ENCODE data around the gene WAC.

The WAC gene

DNA sequence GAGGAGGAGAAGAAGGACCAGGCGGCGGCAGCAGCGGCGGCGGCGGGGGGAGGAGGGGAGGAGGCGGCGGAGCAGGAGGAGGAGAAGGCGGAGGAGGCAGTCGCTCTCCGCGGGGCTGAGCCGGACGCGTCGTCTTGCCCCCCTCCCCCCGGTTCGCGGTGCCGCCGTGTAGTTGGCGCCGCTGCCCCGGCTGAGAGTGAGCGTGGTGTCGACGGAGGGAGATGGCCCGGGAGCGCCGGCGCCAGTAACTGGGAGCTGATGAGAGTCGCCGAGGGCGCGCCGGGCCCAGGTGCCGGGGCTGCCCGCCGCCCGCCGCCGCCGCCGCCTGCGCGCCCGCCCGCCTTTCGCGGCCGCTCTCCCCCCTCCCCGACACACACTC, 257 bp downstream of the WAC start:
- no peak for DNase-seq

- DNase-seq = no peak
Measured at GRCh38 chr10:28533571-28534304, 820 bp downstream of the WAC start.

DNA sequence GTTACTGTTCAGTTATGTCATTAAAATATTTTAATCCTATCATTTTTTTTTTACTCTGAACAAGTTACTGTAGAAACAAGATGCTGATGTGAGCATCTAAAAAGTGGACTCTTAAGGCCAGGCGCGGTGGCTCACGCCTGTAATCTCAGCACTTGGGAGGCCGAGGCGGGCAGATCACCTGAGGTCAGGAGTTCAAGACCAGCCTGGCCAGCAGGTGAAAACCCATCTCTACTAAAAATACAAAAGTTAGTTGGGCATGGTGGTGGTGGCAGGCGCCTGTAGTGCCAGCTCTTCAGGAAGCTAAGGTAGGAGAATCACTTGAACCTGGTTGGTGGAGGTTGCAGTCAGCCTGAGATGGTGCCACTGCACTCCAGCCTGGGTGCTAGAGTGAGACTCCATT, 2.9 kb downstream of the WAC start:
- no peak for DNase-seq

GRCh38 chr10:28538595-28538994, 5.7 kb downstream of the WAC start:
- DNase-seq = no peak

DNA sequence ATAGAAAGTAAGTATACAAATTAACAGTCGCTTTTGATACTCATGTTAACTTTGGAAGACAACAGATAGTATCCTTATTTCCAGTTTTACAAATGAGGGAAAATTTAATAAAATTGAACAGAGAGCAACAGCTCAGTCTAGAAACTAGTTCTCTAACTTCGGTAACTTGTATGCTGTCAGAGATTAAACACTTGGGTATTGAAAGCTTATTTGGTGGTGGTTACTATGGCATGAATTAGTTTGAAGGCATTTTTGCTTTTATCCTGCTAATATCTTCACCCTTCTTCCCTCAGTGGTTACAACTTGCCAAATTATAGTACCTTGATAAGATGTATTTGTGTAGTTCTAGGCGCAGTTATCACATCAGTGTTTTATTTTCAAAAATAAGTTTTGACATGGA, 7.2 kb downstream of the WAC start:
- DNase-seq = no peak

- no peak for DNase-seq
Measured at GRCh38 chr10:28541717-28542365, 8.9 kb downstream of the WAC start.

GRCh38 chr10:28542728-28543127, 9.8 kb downstream of the WAC start:
- DNase-seq = no peak

DNA sequence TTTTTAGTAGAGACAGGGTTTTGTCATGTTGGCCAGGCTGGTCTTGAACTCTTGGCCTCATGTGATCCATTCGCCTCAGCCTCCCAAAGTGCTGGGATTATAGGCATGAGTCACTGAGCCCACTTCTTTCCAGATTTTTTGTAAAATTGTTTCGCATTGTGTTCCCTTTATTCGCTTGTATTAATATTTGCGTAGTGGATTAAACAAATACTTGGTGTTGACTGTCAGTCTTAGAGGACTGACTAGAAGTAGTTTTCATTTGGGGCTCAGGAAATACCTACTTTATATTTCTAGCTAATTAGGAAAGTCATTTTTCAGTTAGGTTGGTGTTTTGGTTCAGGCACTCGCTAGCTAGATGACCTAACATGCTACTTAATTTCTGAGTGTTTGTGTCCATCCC, 11.1 kb downstream of the WAC start:
- no peak for DNase-seq

- DNase-seq = no peak
Measured at GRCh38 chr10:28545967-28546644, 13.2 kb downstream of the WAC start.

DNA sequence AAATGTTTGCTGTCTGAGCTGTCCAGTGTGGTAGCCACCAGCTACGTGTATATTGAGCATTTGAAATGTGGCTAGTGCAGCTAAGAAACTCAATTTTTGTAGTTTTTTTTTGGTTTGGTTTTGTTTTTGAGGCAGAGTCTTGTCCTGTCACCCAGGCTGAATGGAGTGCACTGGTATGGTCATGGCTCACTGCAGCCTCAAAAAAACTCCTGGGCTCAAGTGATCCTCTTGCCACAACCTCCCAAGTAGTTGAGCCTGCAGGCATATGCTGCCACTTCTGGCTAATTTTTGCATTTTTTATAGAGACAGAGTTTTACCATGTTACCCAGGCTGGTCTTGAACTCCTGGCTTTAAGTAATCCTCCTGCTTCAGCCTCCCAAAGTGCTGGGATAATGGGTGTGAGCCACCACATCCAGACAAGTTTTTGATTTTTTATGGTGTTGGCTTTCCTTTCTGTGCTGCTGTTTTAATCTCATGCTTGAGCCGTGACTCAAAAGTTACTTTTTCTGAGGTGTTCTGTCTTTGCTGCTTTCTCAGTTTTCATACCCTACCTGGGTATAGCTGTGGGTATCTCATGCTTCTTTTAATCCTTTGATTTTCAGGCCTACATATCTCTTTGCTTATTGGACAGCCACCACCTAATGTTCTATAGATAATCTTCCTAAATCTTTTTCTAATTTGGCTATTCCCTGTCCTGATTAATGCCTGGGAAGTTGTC, 16.0 kb downstream of the WAC start:
- DNase-seq = no peak

GRCh38 chr10:28551086-28551485, 18.2 kb downstream of the WAC start:
- no peak for DNase-seq

DNA sequence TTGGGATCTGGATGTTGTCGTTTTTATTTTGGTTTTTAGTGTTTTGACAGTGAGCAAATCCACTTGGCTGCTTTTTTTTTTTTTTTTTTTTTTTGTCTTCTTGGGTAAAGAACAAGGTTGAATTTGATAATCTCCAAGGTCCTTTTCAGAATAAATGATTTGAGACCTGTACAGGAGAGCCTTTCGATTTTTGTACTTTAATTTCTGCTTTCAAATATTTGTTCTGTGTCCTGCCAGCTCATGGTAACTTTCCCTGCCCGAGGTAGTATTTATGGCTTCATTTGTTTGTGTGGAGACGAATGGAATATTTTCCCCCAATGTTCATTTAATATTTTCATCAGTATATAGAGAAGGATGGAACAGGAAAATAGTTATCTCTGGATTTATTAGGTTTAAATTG, 19.9 kb downstream of the WAC start:
- no peak for DNase-seq

GRCh38 chr10:28554009-28554408, 21.1 kb downstream of the WAC start:
- no peak for DNase-seq

DNA sequence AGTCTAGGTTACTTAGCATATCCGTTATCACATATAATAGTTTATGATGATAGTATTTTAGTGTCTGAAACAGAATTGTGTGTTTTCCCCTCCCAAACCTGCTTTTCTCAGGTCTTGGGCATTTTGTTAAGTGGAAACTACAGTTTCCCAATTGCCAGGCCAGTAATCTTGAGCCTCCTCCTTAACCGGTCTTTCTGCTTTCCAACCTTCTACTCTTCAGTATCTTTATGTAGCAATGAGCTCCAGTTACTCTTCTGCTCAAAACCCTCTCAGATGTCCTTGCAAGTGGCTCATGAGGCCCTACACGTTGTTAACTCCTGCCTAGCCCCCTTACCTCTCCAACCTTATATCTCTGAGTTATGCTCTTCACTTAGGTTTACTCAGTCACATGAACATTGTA, 22.0 kb downstream of the WAC start:
- DNase-seq = no peak

- DNase-seq = no peak
Measured at GRCh38 chr10:28555358-28555757, 22.4 kb downstream of the WAC start.

- DNase-seq = no peak
Measured at GRCh38 chr10:28556142-28556541, 23.2 kb downstream of the WAC start.

- no peak for DNase-seq
Measured at GRCh38 chr10:28558186-28558585, 25.3 kb downstream of the WAC start.

DNA sequence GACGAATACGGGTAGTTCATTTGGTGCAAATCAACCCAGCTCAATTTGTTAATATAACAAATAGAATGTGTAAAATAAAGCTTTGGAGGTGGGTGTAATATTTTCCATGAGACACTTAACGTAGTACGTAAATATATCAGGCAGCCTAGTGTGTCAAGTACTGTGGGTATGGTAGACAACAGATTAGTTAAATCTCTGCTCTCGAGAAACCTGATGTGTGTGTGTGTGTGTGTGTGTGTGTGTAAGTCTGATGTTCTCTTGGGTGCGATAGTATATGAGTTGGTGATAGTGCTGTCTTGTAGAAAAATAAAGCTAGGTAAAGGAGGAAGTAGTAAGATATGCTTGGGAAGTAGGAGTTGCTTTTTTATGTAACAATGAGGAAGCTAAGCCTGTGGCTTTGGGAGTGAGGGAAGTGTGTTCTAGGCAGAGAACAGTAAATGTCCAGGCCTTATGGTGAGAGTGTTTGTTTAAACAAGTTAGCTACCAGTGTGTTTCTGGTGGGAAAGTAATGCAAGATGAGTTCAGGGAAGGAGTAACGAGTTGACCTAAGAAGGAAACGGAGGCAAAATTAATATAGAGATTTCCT, 26.1 kb downstream of the WAC start:
- DNase-seq = no peak

GRCh38 chr10:28559618-28560017, 26.7 kb downstream of the WAC start:
- no peak for DNase-seq

DNA sequence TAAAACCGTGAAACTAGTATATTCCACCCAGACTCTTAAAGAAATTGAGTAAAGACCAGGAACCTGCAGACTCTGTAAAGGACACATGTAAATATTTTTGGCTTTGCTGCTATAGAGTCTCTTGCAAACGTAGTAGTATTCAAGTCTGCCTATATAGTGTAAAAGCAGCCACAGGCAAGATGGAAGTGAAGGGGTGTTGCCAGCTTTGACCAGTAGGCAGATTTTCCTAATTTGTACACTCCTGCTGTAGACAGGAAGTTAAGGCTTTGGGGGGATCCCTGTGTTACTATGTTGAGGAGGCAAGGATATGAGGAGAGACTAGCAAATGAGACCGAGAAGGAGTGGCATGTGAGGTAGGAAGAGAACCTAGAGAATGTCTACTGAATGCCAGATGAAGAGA, 27.7 kb downstream of the WAC start:
- no peak for DNase-seq

DNA sequence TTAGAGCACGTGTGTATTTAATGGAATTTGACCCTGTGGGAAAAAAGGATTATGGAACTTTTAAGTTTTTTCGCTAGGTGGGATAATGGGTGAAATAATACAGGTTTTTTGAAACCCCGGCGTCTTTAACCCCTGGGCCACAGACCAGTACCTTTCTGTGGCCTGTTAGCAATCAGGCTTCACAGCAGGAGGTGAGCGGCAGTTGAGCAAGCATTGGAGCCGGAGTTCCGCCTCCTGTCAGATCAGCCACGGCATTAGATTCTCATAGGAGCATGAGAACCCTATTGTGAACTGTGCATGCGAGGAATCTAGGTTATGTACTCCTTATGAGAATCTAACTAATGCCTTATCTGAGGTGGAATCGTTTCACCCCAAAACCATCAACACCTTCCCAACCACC, 28.6 kb downstream of the WAC start:
- no peak for DNase-seq

DNA sequence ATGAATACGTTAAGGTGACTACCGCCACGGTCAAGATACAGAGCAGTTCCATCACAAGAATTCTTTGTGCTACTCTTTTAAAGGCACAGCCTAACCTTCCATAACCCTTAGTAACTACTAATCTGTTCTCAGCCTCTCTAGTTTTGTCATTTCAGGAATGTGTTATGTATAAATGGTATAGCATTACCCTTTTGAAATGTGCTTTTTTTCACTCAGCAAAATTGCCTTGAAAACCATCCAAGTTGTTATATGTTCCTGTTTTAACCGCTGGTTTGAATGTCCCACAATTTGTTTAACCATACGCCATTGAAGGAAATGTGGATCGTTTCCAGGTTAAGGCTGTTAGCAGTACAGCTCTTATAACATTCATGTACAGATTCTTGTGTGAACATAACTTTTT, 32.0 kb downstream of the WAC start:
- DNase-seq = no peak

DNA sequence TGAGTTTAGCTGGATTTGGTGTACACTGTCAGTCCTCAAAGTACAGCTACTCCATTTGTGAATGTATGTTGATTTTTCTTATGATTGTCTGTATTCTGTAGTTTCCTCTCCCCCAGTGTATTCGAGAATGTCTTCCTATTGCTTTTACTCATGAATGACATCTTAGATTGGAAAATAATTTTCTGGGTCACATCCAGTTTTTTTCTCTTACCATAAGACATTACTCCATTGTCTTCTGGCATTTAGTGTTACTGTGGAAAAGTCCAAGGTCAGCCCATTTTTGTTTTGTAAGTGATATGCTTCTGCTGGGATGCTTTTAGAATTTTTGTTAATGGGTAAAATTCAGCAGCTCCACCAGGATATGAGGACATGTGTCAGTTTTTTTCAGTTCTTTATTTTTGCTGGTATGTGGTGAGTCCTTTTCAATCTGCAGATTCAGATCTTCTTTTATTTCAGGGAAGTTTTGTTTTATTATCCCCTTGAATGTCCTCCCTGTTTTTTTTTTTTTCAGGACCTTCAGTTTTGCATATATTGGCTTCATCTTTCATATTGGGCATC, 33.6 kb downstream of the WAC start:
- DNase-seq = no peak
